Large intestine (tissue), 3 donors: ENCODE measurements around the gene TMEM35A. TPM values are rescaled to one million over a fixed set of nuclear protein-coding genes. Genes with fewer than 3 reads are reported as not detected.

Experiments used
- DNase-seq, 2 donors: peaks; one replicate each; pipeline versions ENCODE4 v3.0.0 to v3.0.0-alpha.2; 2013
- H3K27ac ChIP-seq: one replicate; pipeline ENCODE4 v1.5.1; 2013; ENCODE audit warnings: low read length
- H3K27me3 ChIP-seq: 2 replicates; pipeline ENCODE4 v1.6.1; 2013; ENCODE audit warnings: low read length; ENCODE audit not compliant: control insufficient read depth, insufficient read depth
- H3K36me3 ChIP-seq: 2 replicates; pipeline ENCODE4 v1.6.1; 2013; ENCODE audit warnings: low read length; ENCODE audit not compliant: control insufficient read depth, insufficient read depth
- H3K4me1 ChIP-seq: one replicate; pipeline ENCODE4 v1.6.1; 2013; ENCODE audit warnings: low read length; ENCODE audit not compliant: control insufficient read depth, insufficient read depth
- H3K4me3 ChIP-seq: one replicate; pipeline ENCODE4 v1.5.1; 2013; ENCODE audit warnings: low read length
- H3K9me3 ChIP-seq: one replicate; pipeline ENCODE4 v1.6.1; 2013; ENCODE audit warnings: mild to moderate bottlenecking, low read depth, low read length, moderate library complexity; ENCODE audit not compliant: control insufficient read depth
- WGBS: methylation state at CpG from one replicate; pipeline ENCODE4 v1.1.5; 2013; ENCODE audit warnings: low lambda C conversion rate; ENCODE audit not compliant: insufficient coverage; 5-methylcytosine and 5-hydroxymethylcytosine counted together
- polyA plus RNA-seq: library from polyadenylated mRNA; unstranded; fragments of 120-200 nt; gene quantifications from one replicate; pipeline ENCODE4 v1.2.1, GENCODE V29; 2013

The TMEM35A gene
- polyA plus RNA-seq, 1 donor: 7.5 TPM

GRCh38 chrX:101071582-101071981 lies 7.1 kb upstream of the TMEM35A start:
- Histone ChIP-seq H3K9me3 (no peaks in the 10 kb centered on the region), H3K27me3 (no peaks in the 10 kb centered on the region), H3K36me3 (no peaks in the 10 kb centered on the region), H3K27ac (no peak overlapping the region), H3K4me3 (no peak overlapping the region), H3K4me1 (no peaks in the 10 kb centered on the region)
- no peak for DNase-seq
- WGBS: no CpG with 5 or more reads among the region's 3 CpGs

- H3K4me1 ChIP-seq: no peaks in the 10 kb centered on the region
- DNase-seq: no peak
- no peaks in the 10 kb centered on the region for H3K9me3 ChIP-seq
- H3K36me3 ChIP-seq: no peaks in the 10 kb centered on the region
- peak overlapping the region; percentile 45 for H3K4me3 ChIP-seq
- WGBS: no CpG with 5 or more reads among the region's 8 CpGs
- H3K27me3 ChIP-seq: no peaks in the 10 kb centered on the region
- H3K27ac ChIP-seq: no peak overlapping the region
These were observed 1.1 kb downstream of the TMEM35A start for GRCh38 chrX:101079736-101080270.

GRCh38 chrX:101080326-101081124 lies 1.8 kb downstream of the TMEM35A start:
- Histone ChIP-seq H3K27ac (no peak overlapping the region), H3K27me3 (no peaks in the 10 kb centered on the region), H3K9me3 (no peaks in the 10 kb centered on the region), H3K4me1 (no peaks in the 10 kb centered on the region), H3K4me3 (no peak overlapping the region), H3K36me3 (no peaks in the 10 kb centered on the region)
- DNase-seq: no peak
- no CpG with 5 or more reads among the region's 3 CpGs for WGBS

GRCh38 chrX:101081231-101081630 lies 2.6 kb downstream of the TMEM35A start:
- Histone ChIP-seq H3K4me3 (no peak overlapping the region), H3K9me3 (no peaks in the 10 kb centered on the region), H3K27me3 (no peaks in the 10 kb centered on the region), H3K4me1 (no peaks in the 10 kb centered on the region), H3K27ac (no peak overlapping the region), H3K36me3 (no peaks in the 10 kb centered on the region)
- no peak for DNase-seq
- WGBS: no CpG with 5 or more reads among the region's 3 CpGs

GRCh38 chrX:101091817-101092216 lies 13.1 kb downstream of the TMEM35A start:
- H3K27ac ChIP-seq: no peak overlapping the region
- DNase-seq: no peak
- H3K9me3 ChIP-seq: no peaks in the 10 kb centered on the region
- H3K36me3 ChIP-seq: no peaks in the 10 kb centered on the region
- no peaks in the 10 kb centered on the region for H3K27me3 ChIP-seq
- no peak overlapping the region for H3K4me3 ChIP-seq
- H3K4me1 ChIP-seq: no peaks in the 10 kb centered on the region
- WGBS: no CpG with 5 or more reads among the region's 1 CpG

GRCh38 chrX:101097546-101098453 lies 19.1 kb downstream of the TMEM35A start, which contains the start of gene CENPI:
CENPI (plus strand) TSS chrX:101098204; CDS start chrX:101101071, 2,867 bp downstream.
- H3K27me3 ChIP-seq: no peaks in the 10 kb centered on the region
- DNase-seq: peak; percentile 91 to 95
- H3K27ac ChIP-seq: peak within 1 kb of the TSS; percentile 62
- H3K9me3 ChIP-seq: no peaks in the 10 kb centered on the region
- H3K4me3 ChIP-seq: peak within 1 kb of the TSS; percentile 65
- no peaks in the 10 kb centered on the region for H3K4me1 ChIP-seq
- H3K36me3 ChIP-seq: no peaks in the 10 kb centered on the region
- no CpG with 5 or more reads among the region's 48 CpGs for WGBS

- Histone ChIP-seq H3K4me3 (no peak overlapping the region), H3K36me3 (no peaks in the 10 kb centered on the region), H3K4me1 (no peaks in the 10 kb centered on the region), H3K27ac (no peak overlapping the region), H3K27me3 (no peaks in the 10 kb centered on the region), H3K9me3 (no peaks in the 10 kb centered on the region)
- no CpG with 5 or more reads among the region's 4 CpGs for WGBS
- no peak for DNase-seq
These were observed 29.6 kb downstream of the TMEM35A start for GRCh38 chrX:101108284-101108683.

- WGBS: no CpG with 5 or more reads among the region's 3 CpGs
- no peak for DNase-seq
- no peaks in the 10 kb centered on the region for H3K27me3 ChIP-seq
- no peak overlapping the region for H3K4me3 ChIP-seq
- H3K9me3 ChIP-seq: no peaks in the 10 kb centered on the region
- H3K36me3 ChIP-seq: no peaks in the 10 kb centered on the region
- no peaks in the 10 kb centered on the region for H3K4me1 ChIP-seq
- H3K27ac ChIP-seq: no peak overlapping the region
These were observed 39.0 kb downstream of the TMEM35A start for GRCh38 chrX:101117701-101118100.

GRCh38 chrX:101136235-101136634 lies 57.6 kb downstream of the TMEM35A start:
- WGBS: no CpG with 5 or more reads among the region's 2 CpGs

More at GRCh38 chrX:101136235-101136634, 57.6 kb downstream of the TMEM35A start:
- DNase-seq: no peak
- no peaks in the 10 kb centered on the region for H3K4me1 ChIP-seq
- no peak overlapping the region for H3K27ac ChIP-seq
- no peak overlapping the region for H3K4me3 ChIP-seq
- H3K36me3 ChIP-seq: peaks cover 2% of the 10 kb centered on the region
- no peaks in the 10 kb centered on the region for H3K9me3 ChIP-seq
- H3K27me3 ChIP-seq: no peaks in the 10 kb centered on the region
